HEK293 (cell line): ENCODE results near the gene HS6ST3.

ENCODE experiments used
- BCL6B ChIP-seq: fragments of 450-650 bp; formaldehyde crosslinking; IDR thresholded peaks from 2 replicates; pipeline ENCODE4 v1.5.1; 2017; ENCODE audit warnings: missing biosample characterization, missing genetic modification characterization
- GLIS1 ChIP-seq: fragments of 450-650 bp; formaldehyde crosslinking; IDR thresholded peaks from 2 replicates; pipeline ENCODE4 v1.5.1; 2016; ENCODE audit warnings: missing biosample characterization, missing genetic modification characterization
- HOXA7 ChIP-seq: sonication (generic); formaldehyde crosslinking; IDR thresholded peaks from 2 replicates; pipeline ENCODE4 v1.8.1; 2022; ENCODE audit warnings: missing genetic modification reagents, borderline replicate concordance
- KLF8 ChIP-seq: fragments of 450-650 bp; formaldehyde crosslinking; IDR thresholded peaks from 2 replicates; pipeline ENCODE4 v1.5.1; 2016; ENCODE audit warnings: missing biosample characterization, missing genetic modification characterization
- MEIS1 ChIP-seq: sonication (generic); formaldehyde crosslinking; IDR thresholded peaks from 2 replicates; pipeline ENCODE4 v1.8.1; 2022; ENCODE audit warnings: missing genetic modification reagents, mild to moderate bottlenecking, borderline replicate concordance
- MZF1 ChIP-seq: fragments of 450-650 bp; formaldehyde crosslinking; IDR thresholded peaks from 2 replicates; pipeline ENCODE4 v1.5.1; 2017; ENCODE audit warnings: missing biosample characterization, missing genetic modification characterization, borderline replicate concordance
- RBAK ChIP-seq: fragments of 450-650 bp; formaldehyde crosslinking; IDR thresholded peaks from 2 replicates; pipeline ENCODE4 v1.5.1; 2016; ENCODE audit warnings: missing biosample characterization, missing genetic modification characterization
- SP2 ChIP-seq: fragments of 450-650 bp; formaldehyde crosslinking; IDR thresholded peaks from 2 replicates; pipeline ENCODE4 v1.5.1; 2016; ENCODE audit warnings: missing biosample characterization, missing genetic modification characterization
- ZBTB21 ChIP-seq: fragments of 450-650 bp; formaldehyde crosslinking; IDR thresholded peaks from 2 replicates; pipeline ENCODE4 v1.5.1; 2017; ENCODE audit warnings: missing biosample characterization, missing genetic modification characterization
- ZFP3 ChIP-seq: fragments of 450-650 bp; formaldehyde crosslinking; IDR thresholded peaks from 2 replicates; pipeline ENCODE4 v1.5.1; 2016; ENCODE audit warnings: low read depth, missing biosample characterization, missing genetic modification characterization
- ZNF138 ChIP-seq: fragments of 450-650 bp; formaldehyde crosslinking; IDR thresholded peaks from 2 replicates; pipeline ENCODE4 v1.5.1; 2016; ENCODE audit warnings: missing biosample characterization, missing genetic modification characterization, borderline replicate concordance
- ZNF37A ChIP-seq: fragments of 450-650 bp; IDR thresholded peaks from 2 replicates; pipeline ENCODE4 v1.5.1; 2018; ENCODE audit warnings: missing biosample characterization, missing genetic modification characterization
- ZNF394 ChIP-seq: fragments of 450-650 bp; formaldehyde crosslinking; IDR thresholded peaks from 2 replicates; pipeline ENCODE4 v1.5.1; 2016; ENCODE audit warnings: missing biosample characterization, missing genetic modification characterization, mild to moderate bottlenecking, moderate library complexity, borderline replicate concordance
- ZNF416 ChIP-seq: fragments of 450-650 bp; formaldehyde crosslinking; IDR thresholded peaks from 2 replicates; pipeline ENCODE4 v1.5.1; 2016; ENCODE audit warnings: missing biosample characterization, missing genetic modification characterization
- ZNF501 ChIP-seq: fragments of 450-650 bp; formaldehyde crosslinking; IDR thresholded peaks from 2 replicates; pipeline ENCODE4 v1.5.1; 2016; ENCODE audit warnings: missing biosample characterization, missing genetic modification characterization
- ZNF549 ChIP-seq: fragments of 450-650 bp; IDR thresholded peaks from 2 replicates; pipeline ENCODE4 v1.5.1; 2018; ENCODE audit warnings: missing biosample characterization, missing genetic modification characterization, mild to moderate bottlenecking, inconsistent platforms, moderate library complexity
- ZNF621 ChIP-seq: fragments of 450-650 bp; formaldehyde crosslinking; IDR thresholded peaks from 2 replicates; pipeline ENCODE4 v1.5.1; 2017; ENCODE audit warnings: missing biosample characterization, missing genetic modification characterization
- ZNF624 ChIP-seq: fragments of 450-650 bp; formaldehyde crosslinking; IDR thresholded peaks from 2 replicates; pipeline ENCODE4 v1.5.1; 2017; ENCODE audit warnings: missing biosample characterization, missing genetic modification characterization
- ZNF677 ChIP-seq: fragments of 450-650 bp; IDR thresholded peaks from 2 replicates; pipeline ENCODE4 v1.5.0; 2018; ENCODE audit warnings: missing biosample characterization, mild to moderate bottlenecking, missing genetic modification characterization, moderate library complexity
- ZNF701 ChIP-seq: fragments of 450-650 bp; formaldehyde crosslinking; IDR thresholded peaks from 2 replicates; pipeline ENCODE4 v1.5.1; 2016; ENCODE audit warnings: missing biosample characterization, missing genetic modification characterization
- ZNF837 ChIP-seq: fragments of 450-650 bp; formaldehyde crosslinking; IDR thresholded peaks from 2 replicates; pipeline ENCODE4 v1.5.1; 2016; ENCODE audit warnings: missing biosample characterization, missing genetic modification characterization
- TF ChIP-seq, protein P1 (sequence below): fragments of 450-650 bp; IDR thresholded peaks from 2 replicates; pipeline ENCODE4 v1.5.1; 2018; ENCODE audit warnings: missing biosample characterization, mild to moderate bottlenecking, missing genetic modification characterization
- TF ChIP-seq, protein P2 (sequence below): fragments of 450-650 bp; formaldehyde crosslinking; IDR thresholded peaks from 2 replicates; pipeline ENCODE4 v1.5.1; 2017; ENCODE audit warnings: missing biosample characterization, mild to moderate bottlenecking, missing genetic modification characterization, moderate library complexity
- TF ChIP-seq, protein P3 (sequence below): fragments of 450-650 bp; formaldehyde crosslinking; IDR thresholded peaks from 2 replicates; pipeline ENCODE4 v1.5.1; 2016; ENCODE audit warnings: missing biosample characterization, missing genetic modification characterization
- TF ChIP-seq, protein P4 (sequence below): fragments of 450-650 bp; formaldehyde crosslinking; IDR thresholded peaks from 2 replicates; pipeline ENCODE4 v1.5.1; 2016; ENCODE audit warnings: missing biosample characterization, missing genetic modification characterization, borderline replicate concordance
- TF ChIP-seq, protein P5 (sequence below): fragments of 450-650 bp; formaldehyde crosslinking; IDR thresholded peaks from 2 replicates; pipeline ENCODE4 v1.5.1; 2016; ENCODE audit warnings: missing biosample characterization, missing genetic modification characterization

Gene HS6ST3

DNA sequence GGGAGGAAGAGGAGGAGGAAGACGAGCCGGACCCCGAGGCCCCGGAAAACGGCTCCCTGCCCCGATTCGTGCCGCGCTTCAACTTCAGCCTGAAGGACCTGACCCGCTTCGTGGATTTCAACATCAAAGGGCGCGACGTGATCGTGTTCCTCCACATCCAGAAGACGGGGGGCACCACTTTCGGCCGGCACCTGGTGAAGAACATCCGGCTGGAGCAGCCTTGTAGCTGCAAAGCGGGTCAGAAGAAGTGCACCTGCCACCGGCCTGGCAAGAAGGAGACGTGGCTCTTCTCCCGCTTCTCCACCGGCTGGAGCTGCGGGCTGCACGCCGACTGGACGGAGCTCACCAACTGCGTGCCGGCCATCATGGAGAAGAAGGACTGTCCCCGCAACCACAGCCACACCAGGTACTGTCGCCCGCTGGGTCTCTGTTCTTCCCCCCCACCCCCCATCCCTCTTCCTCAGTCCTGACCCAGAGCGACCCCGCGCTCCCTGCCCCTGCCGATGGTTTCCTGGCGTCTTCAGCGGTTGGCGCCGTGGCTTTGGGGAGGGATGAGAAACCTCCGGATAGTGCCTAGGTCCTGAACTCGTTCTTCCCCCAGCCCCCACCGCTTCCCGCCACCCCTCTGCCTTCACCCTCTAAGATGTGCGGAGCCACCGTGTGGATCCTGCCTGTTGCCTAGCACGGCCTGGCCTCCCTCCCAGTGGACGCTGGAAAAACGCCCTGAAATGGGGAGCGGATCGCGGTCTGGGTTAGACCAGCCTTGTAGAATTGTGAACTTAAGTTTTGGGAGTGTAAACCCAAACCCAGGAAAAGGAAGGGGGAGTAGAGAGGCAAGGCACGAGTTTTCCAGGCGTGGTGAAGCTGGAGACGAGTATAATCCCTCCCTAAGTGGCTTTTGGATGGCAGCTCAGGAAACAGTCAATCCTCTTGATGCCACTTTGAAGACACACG lies 1.5 kb downstream of the HS6ST3 start (continued):
- TF ChIP-seq, protein P1, sequence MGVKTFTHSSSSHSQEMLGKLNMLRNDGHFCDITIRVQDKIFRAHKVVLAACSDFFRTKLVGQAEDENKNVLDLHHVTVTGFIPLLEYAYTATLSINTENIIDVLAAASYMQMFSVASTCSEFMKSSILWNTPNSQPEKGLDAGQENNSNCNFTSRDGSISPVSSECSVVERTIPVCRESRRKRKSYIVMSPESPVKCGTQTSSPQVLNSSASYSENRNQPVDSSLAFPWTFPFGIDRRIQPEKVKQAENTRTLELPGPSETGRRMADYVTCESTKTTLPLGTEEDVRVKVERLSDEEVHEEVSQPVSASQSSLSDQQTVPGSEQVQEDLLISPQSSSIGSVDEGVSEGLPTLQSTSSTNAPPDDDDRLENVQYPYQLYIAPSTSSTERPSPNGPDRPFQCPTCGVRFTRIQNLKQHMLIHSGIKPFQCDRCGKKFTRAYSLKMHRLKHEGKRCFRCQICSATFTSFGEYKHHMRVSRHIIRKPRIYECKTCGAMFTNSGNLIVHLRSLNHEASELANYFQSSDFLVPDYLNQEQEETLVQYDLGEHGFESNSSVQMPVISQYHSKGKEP (tag by site-specific recombination), result no peak
- TF ChIP-seq ZNF677 (tag by site-specific recombination) (no peak), ZNF624 (no peak), ZNF701 (tag by site-specific recombination) (no peak), BCL6B (tag by site-specific recombination) (no peak), RBAK (tag by site-specific recombination) (no peak), ZNF549 (tag by site-specific recombination) (no peak), ZNF621 (tag by site-specific recombination) (no peak), ZNF138 (tag by site-specific recombination) (no peak), ZNF416 (tag by site-specific recombination) (no peak), GLIS1 (tag by site-specific recombination) (no peak), MZF1 (tag by site-specific recombination) (no peak), ZBTB21 (tag by site-specific recombination) (no peak), KLF8 (tag by site-specific recombination) (no peak), MEIS1 (no peak), ZNF37A (tag by site-specific recombination) (no peak), ZFP3 (tag by site-specific recombination) (no peak), ZNF501 (tag by site-specific recombination) (peak; percentile 75), ZNF394 (tag by site-specific recombination) (peak; percentile 96), ZNF837 (no peak), HOXA7 (CRISPR knock-in tag) (no peak), SP2 (tag by site-specific recombination) (peak; percentile 35)
- TF ChIP-seq, protein P2, sequence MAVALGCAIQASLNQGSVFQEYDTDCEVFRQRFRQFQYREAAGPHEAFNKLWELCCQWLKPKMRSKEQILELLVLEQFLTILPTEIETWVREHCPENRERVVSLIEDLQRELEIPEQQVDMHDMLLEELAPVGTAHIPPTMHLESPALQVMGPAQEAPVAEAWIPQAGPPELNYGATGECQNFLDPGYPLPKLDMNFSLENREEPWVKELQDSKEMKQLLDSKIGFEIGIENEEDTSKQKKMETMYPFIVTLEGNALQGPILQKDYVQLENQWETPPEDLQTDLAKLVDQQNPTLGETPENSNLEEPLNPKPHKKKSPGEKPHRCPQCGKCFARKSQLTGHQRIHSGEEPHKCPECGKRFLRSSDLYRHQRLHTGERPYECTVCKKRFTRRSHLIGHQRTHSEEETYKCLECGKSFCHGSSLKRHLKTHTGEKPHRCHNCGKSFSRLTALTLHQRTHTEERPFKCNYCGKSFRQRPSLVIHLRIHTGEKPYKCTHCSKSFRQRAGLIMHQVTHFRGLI (tag by site-specific recombination), result no peak
- TF ChIP-seq, protein P3, sequence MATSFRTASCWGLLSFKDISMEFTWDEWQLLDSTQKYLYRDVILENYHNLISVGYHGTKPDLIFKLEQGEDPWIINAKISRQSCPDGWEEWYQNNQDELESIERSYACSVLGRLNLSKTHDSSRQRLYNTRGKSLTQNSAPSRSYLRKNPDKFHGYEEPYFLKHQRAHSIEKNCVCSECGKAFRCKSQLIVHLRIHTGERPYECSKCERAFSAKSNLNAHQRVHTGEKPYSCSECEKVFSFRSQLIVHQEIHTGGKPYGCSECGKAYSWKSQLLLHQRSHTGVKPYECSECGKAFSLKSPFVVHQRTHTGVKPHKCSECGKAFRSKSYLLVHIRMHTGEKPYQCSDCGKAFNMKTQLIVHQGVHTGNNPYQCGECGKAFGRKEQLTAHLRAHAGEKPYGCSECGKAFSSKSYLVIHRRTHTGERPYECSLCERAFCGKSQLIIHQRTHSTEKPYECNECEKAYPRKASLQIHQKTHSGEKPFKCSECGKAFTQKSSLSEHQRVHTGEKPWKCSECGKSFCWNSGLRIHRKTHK (tag by site-specific recombination), result no peak
- TF ChIP-seq, protein P4, sequence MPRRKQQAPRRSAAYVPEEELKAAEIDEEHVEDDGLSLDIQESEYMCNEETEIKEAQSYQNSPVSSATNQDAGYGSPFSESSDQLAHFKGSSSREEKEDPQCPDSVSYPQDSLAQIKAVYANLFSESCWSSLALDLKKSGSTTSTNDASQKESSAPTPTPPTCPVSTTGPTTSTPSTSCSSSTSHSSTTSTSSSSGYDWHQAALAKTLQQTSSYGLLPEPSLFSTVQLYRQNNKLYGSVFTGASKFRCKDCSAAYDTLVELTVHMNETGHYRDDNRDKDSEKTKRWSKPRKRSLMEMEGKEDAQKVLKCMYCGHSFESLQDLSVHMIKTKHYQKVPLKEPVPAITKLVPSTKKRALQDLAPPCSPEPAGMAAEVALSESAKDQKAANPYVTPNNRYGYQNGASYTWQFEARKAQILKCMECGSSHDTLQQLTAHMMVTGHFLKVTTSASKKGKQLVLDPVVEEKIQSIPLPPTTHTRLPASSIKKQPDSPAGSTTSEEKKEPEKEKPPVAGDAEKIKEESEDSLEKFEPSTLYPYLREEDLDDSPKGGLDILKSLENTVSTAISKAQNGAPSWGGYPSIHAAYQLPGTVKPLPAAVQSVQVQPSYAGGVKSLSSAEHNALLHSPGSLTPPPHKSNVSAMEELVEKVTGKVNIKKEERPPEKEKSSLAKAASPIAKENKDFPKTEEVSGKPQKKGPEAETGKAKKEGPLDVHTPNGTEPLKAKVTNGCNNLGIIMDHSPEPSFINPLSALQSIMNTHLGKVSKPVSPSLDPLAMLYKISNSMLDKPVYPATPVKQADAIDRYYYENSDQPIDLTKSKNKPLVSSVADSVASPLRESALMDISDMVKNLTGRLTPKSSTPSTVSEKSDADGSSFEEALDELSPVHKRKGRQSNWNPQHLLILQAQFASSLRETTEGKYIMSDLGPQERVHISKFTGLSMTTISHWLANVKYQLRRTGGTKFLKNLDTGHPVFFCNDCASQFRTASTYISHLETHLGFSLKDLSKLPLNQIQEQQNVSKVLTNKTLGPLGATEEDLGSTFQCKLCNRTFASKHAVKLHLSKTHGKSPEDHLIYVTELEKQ (tag by site-specific recombination), result no peak
- TF ChIP-seq, protein P5, sequence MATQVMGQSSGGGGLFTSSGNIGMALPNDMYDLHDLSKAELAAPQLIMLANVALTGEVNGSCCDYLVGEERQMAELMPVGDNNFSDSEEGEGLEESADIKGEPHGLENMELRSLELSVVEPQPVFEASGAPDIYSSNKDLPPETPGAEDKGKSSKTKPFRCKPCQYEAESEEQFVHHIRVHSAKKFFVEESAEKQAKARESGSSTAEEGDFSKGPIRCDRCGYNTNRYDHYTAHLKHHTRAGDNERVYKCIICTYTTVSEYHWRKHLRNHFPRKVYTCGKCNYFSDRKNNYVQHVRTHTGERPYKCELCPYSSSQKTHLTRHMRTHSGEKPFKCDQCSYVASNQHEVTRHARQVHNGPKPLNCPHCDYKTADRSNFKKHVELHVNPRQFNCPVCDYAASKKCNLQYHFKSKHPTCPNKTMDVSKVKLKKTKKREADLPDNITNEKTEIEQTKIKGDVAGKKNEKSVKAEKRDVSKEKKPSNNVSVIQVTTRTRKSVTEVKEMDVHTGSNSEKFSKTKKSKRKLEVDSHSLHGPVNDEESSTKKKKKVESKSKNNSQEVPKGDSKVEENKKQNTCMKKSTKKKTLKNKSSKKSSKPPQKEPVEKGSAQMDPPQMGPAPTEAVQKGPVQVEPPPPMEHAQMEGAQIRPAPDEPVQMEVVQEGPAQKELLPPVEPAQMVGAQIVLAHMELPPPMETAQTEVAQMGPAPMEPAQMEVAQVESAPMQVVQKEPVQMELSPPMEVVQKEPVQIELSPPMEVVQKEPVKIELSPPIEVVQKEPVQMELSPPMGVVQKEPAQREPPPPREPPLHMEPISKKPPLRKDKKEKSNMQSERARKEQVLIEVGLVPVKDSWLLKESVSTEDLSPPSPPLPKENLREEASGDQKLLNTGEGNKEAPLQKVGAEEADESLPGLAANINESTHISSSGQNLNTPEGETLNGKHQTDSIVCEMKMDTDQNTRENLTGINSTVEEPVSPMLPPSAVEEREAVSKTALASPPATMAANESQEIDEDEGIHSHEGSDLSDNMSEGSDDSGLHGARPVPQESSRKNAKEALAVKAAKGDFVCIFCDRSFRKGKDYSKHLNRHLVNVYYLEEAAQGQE (tag by site-specific recombination), result peak; percentile 58
